HG03139 (cell line): ENCODE measurements around the gene NACC1.

ENCODE experiments used
- ATAC-seq: cut with Tn5 transposase; IDR thresholded peaks from one replicate; pipeline ENCODE4 v1.9.1; 2021; ENCODE audit not compliant: unreplicated experiment

Gene NACC1

GRCh38 chr19:13189600-13189999, 71.5 kb downstream of the NACC1 start:
- ATAC-seq, result no peak
